Erythroblast (primary cell): ENCODE data around the gene FGF18.
"Not testable (repeated sequence)": the region's sequence is repeated elsewhere in the genome, so short reads cannot be mapped to it uniquely, and the experiment has no call there.

Experiments used
- DNase-seq, 2 experiments: peaks; one replicate each; lab custom pipeline; 2025; lab: John Stamatoyannopoulos, UW
- GATA1 ChIP-seq: IDR thresholded peaks from 2 replicates; pipeline ENCODE4 v1.6.1; 2011; ENCODE audit warnings: low read depth, mild to moderate bottlenecking, control low read depth, low read length, moderate library complexity
- POLR2A ChIP-seq: IDR thresholded peaks from 2 replicates; pipeline ENCODE4 v1.6.1; 2011; ENCODE audit warnings: mild to moderate bottlenecking, low read length

FGF18 gene, protein sequence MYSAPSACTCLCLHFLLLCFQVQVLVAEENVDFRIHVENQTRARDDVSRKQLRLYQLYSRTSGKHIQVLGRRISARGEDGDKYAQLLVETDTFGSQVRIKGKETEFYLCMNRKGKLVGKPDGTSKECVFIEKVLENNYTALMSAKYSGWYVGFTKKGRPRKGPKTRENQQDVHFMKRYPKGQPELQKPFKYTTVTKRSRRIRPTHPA

DNA sequence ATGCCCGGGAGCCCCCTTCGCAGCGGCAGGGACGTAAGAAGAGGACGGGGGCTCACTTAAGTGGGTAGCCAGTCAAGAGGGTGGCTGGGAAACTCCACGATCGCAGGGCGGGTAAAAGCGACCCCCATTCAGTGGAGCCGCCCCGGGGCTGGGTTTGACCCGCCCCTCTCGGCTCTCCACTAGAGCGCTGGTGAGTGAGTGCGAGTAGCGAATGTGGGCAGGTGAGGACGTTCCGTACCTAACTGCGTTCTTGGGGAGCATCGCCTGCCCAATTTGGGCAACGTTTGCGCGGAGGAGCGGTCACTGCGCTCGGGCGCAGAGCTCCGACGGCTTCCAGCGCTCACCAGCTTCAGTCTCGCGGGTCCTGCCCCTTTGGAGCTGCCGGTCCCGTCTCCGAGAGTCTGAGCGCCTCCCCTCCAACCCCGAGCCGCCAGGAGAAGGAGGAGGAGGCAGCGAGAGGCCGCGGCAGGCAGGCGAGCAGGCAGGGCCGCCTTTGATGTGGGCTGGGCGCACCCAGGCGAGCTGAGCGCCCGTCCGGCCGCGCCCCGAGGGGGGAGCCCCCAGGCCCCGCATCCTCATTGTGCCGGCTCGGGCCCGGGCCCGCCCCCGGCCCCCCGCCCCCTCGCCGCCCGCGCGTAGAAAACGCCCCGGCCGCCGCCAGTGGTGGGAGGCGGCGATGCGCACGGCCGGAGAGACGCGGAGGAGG is at the start of gene FGF18:
TSS of gene FGF18 (plus strand) at position 666 of the 706 bp plus-strand sequence. CDS start 553 bp downstream, outside the sequence.
- peak; percentile 28 to 29 for DNase-seq
- TF ChIP-seq POLR2A (no peak), GATA1 (no peak)

DNA sequence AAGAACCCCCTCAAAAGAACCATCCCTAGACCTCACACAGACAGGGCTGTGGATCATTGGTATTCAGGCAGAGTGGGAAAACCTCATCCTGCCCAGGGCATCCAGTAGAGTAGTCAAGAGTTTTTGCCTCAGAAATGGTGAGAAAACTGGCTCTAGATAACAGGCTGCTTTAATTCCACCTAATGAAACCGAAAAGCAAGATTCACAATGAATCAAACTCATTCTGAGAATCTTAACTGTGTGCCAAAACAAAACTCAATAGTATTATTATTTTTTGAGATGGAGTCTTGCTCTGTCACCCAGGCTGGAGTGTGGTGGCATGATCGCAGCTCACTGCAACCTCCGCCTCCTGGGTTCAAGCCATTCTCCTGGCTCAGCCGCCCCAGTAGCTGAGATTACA is 49.5 kb upstream of the FGF18 start:
- no peak for DNase-seq
- TF ChIP-seq POLR2A (no peak), GATA1 (no peak)

DNA sequence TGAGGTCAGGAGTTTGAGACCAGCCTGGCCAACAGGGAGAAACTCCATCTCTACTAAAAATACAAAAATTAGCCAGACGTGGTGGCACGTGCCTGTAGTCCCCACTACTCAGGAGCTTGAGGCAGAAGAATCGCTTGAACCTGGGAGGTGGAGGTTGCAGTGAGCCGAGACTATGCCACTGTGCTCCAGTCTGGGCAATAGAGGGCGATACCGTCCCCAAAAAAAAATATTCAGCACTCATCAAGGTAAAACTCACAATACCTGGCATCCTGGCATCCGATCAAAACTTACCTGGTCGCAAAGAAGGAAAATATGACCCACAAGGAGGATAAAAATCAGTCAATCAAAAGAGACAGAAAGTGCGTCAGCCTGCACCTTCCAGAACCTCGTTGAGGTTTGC is 48.6 kb upstream of the FGF18 start:
- not testable (repeated sequence) for DNase-seq

DNA sequence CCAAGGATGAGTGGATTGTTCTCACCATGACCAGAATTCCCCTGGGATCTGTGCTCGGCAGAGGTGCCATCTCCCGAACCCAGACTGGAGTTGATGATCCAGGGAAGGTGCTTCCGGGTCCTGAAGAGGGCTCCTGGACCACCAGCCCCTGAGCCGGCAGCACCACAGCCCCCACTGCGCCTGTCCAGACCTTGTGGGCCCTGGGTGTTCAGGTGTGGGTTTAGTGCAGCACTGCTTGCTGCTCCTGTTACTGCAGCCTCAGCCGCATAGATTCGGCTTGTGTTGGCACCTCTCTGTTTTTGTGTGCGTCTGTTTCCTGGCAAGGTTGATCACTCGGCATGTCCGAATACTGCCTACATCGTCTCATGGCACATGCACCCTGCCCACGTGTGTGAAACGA is 48.1 kb upstream of the FGF18 start:
- TF ChIP-seq GATA1 (no peak), POLR2A (no peak)
- no peak for DNase-seq

DNA sequence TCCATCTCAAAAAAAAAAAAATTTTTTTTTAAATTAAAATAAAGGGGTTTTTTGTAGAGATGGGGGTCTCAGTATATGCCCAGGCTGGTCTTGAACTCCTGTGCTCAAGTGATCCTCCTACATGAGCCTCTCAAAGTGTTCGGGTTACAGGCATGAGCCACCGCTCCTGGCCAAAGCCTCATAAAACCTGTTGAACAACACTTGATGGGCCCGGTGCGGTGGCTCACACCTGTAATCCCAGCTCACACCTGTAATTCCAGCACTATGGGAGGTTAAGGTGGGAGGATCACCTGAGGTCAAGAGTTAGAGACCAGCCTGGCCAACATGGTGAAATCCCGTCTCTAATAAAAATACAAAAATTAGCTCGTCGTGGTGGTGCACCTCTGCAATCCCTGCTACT is 39.5 kb upstream of the FGF18 start:
- TF ChIP-seq POLR2A (no peak), GATA1 (no peak)
- no peak for DNase-seq

DNA sequence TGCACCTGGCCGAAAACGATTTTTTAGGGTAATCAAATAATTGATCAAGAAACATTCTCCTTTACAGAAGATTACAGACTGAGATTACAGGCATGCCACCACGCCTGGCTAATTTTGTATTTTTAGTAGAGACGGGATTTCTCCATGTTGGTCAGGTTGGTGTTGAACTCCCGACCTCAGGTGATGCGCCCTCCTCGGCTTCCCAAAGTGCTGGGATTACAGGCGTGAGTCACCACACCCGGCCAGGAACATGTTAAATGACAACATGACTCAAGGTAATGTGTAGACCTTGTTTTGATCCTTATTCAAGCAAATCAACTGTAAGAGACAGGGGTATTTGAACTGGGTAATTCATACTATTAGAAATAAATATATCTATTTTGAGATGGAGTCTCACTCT is 35.0 kb upstream of the FGF18 start:
- not testable (repeated sequence) for DNase-seq

DNA sequence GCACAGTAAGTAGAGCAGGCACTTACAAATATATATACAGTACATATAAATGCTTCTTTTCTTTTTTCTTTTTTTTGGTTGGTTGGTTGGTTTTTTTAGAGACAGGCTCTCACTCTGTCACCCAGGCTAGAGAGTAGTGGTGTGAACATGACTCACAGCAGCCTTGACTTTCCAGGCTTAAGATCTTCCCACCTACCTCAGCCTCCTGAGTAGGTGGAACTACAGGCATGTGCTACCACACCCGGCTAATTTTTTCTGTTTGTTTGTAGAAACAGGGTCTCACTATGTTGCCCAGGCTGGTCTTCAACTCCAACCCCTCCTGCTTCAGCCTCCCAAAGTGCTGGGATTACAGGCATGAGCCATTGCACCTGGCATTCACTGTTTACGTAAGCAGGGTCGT is 34.4 kb upstream of the FGF18 start:
- DNase-seq = not testable (repeated sequence)

DNA sequence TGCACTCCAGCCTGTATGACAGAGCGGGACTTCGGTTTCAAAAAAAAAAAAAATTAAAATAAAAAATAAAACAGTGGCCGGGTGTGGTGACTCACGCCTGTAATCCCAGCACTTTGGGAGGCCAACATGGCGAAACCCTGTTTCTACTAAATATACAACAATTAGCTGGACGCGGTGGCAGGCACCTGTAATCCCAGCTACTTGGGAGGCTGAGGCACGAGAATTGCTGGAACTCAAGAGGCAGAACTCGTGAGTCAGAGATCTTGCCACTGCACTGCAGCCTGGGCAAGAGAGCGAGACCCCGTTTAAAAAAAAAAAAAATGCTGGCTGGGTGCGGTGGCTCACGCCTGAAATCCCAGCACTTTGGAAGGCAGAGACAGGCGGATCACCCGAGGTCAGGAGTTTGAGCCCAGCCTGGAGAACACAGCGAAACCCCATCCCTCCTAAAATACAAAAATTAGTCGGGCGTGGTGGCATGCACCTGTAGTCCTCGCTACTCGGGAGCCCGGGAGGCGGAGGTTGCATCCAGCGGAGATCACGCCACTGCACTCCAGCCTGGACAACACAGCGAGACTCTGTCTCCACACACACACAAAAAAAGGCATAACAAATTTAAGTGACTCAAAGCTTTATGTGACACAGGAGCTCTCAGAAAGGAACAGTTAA is 33.3 kb upstream of the FGF18 start:
- TF ChIP-seq POLR2A = no peak
- no peak for TF ChIP-seq GATA1
- DNase-seq = no peak

DNA sequence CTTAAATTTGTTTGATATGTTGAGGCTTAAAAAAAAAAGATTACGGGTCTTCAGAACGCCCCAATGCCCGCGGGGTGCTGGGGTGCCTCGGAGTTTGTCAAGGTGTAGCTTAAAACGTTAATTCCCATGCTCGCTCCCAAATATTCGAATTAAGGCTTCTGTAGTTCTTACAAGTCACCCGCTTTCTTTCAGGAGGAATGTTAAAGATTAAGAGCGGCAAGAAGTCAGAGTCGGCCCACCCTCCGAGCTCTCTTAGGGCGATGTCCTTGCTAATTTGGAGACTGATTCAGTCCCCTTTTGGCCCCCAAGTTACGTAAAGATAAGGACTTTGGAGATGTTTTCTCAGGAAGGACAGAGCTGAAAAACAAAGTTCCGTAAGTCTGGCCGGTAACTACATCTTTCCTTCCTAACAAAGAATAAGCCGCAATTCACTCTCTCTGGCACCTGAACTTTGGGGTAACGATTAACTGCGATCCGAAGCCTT is 32.5 kb upstream of the FGF18 start:
- TF ChIP-seq GATA1 (no peak), POLR2A (no peak)
- peak; percentile 76 to 85 for DNase-seq

DNA sequence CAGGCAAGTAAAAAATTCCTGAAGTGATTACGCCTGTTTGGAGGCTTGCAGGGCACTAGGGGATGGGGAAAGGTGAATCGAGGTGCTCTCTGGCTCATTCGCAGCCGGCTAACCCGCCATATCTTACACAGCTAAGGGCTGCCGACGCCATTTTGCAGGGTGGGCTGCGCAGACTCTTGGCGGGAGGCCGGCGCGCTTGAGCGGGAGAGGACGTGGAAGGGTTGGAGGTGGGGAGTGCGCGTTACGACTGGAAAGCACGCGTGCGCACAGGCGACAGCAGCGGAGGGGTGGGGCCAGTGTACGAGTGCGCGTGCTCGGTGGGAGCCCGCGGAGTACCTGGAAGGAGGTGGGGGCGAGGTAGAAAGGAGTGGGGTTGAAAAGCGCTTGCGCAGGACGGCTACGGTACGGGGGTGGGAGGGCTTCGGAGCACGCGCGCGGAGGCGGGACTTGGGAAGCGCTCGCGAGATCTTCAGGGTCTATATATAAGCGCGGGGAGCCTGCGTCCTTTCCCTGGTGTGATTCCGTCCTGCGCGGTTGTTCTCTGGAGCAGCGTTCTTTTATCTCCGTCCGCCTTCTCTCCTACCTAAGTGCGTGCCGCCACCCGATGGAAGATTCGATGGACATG is 32.0 kb upstream of the FGF18 start, which contains the start of gene NPM1:
TSS of gene NPM1 (plus strand) at position 505 of the 625 bp plus-strand sequence. CDS start at position 605, 100 bp downstream.
- peak; percentile 100 for DNase-seq
- TF ChIP-seq POLR2A = peak; percentile 96
- TF ChIP-seq GATA1 = no peak

DNA sequence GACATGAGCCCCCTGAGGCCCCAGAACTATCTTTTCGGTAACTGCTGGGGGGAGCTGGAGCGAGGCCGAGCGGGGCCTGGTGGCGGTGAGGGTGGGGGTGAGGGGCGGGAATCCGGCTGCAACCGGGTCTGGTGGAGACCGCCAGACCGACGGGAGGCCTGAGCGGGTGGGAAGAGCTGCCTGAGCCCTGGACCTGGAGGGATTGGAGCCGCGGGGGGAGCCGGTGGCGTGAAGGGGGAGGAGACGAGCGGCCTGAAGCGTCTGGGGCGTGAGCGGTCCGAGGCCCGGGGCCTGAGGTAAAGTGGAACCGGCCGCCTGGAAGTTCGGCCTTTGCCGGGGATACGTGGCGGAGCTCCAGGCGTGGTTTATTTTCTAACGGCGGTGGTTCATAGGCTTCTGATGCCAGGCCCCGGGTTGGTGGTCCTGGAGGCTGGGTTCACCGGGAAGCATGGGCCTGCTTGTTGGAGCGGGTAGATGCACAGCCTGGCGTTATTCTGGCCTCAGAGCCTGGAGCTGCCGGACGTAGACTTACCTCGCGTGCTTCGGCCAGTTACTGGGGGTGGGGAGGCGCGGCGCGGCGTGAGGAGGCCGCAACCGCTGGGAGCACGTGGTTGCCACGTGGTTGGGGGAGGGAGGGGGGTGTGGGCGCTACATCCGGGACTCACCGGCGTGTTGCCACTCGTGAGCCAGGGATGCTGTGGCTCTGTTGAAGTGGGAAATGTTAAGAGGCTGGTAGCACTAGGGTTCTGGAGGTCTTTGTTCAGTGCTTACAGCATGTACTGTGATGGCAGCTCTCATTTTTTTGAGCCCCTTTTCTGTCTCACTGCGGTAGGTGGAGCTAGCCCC is 31.3 kb upstream of the FGF18 start:
- peak; percentile 88 to 92 for DNase-seq
- no peak for TF ChIP-seq GATA1
- TF ChIP-seq POLR2A = no peak

DNA sequence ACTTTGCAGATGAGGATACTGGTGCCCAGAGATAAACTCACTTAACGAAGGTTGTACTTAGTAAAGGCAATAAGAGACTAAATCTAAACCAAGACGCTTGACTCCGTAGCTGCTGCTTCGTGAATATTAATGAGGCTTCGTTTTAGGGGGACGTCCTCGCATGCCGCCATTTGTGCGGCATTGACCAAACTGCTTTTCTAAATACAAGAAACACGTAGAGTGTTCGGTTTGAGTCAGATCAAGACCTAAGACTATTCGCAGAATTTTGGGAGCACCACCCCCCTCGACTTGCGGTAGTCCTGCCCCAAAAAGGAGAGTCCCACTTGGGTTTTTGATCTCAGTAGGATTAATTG is 30.7 kb upstream of the FGF18 start:
- no peak for DNase-seq
- TF ChIP-seq POLR2A (no peak), GATA1 (no peak)

DNA sequence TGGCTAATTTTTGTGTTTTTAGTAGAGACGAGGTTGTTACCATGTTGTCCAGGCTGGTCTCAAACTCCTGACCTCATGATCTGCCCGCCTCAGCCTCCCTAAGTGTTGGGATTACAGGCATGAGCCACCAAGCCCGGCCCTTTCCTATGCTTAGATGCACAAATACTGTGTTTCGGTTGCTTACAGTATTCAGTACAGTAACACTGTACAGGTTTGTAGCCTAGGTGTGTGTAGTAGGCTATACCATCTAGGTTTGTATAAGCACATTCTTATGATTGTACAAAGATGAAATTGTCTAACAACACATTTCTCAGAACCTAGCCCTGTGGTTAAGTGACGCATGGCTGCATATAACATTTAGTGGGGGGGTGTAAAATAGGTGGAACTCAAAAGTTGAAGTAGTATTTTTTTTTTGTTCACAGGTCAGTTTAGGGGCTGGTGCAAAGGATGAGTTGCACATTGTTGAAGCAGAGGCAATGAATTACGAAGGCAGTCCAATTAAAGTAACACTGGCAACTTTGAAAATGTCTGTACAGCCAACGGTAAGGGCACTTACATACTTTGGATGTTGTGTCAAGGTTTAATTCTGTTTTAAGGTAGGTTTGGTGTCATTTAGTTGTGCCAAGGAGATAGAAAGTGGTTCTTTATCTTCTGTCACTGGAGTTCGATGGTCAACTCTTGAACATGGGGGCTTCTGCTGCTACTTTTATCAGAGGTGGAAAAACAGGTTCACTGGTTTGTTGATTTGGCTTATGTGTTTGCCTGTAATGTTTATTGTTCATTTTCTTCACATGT is 28.4 kb upstream of the FGF18 start:
- no peak for TF ChIP-seq POLR2A
- TF ChIP-seq GATA1 = no peak

More for the DNA sequence above, 28.4 kb upstream of the FGF18 start:
- no peak for DNase-seq
